GM15510 (cell line): ENCODE measurements around the gene TNK1.

Experiments used
- POLR2A ChIP-seq: IDR thresholded peaks from 3 replicates; pipeline ENCODE4 v1.6.1; 2011; ENCODE audit warnings: borderline replicate concordance; ENCODE audit not compliant: insufficient read length; ENCODE audit errors: extremely low read depth

The TNK1 gene

GRCh38 chr17:7403727-7403976, 22.8 kb downstream of the TNK1 start:
- no peak for TF ChIP-seq POLR2A

- TF ChIP-seq POLR2A = peak; percentile 96
Measured at GRCh38 chr17:7403977-7404736, 23.3 kb downstream of the TNK1 start, which contains the start of gene TMEM256. TMEM256 (minus strand) TSS chr17:7404097; CDS start chr17:7404084, 13 bp downstream.

- TF ChIP-seq POLR2A = no peak
Measured at GRCh38 chr17:7404737-7405349, 24.0 kb downstream of the TNK1 start.

- TF ChIP-seq POLR2A = no peak
Measured at GRCh38 chr17:7405350-7406234, 24.7 kb downstream of the TNK1 start.

- TF ChIP-seq POLR2A = no peak
Measured at GRCh38 chr17:7406235-7406825, 25.4 kb downstream of the TNK1 start.

- no peak for TF ChIP-seq POLR2A
Measured at GRCh38 chr17:7407082-7407481, 26.2 kb downstream of the TNK1 start.

- no peak for TF ChIP-seq POLR2A
Measured at GRCh38 chr17:7407485-7408251, 26.8 kb downstream of the TNK1 start, which contains the start of gene NLGN2. NLGN2 (plus strand) TSS chr17:7407845; CDS start chr17:7408256, 411 bp downstream.

GRCh38 chr17:7408252-7408727, 27.4 kb downstream of the TNK1 start:
- no peak for TF ChIP-seq POLR2A

- TF ChIP-seq POLR2A = no peak
Measured at GRCh38 chr17:7408863-7409262, 28.0 kb downstream of the TNK1 start.

- no peak for TF ChIP-seq POLR2A
Measured at GRCh38 chr17:7409716-7410115, 28.8 kb downstream of the TNK1 start.

GRCh38 chr17:7410634-7411426, 29.9 kb downstream of the TNK1 start:
- no peak for TF ChIP-seq POLR2A

- no peak for TF ChIP-seq POLR2A
Measured at GRCh38 chr17:7411427-7411750, 30.5 kb downstream of the TNK1 start.

GRCh38 chr17:7413346-7413985, 32.6 kb downstream of the TNK1 start:
- no peak for TF ChIP-seq POLR2A

- TF ChIP-seq POLR2A = no peak
Measured at GRCh38 chr17:7414837-7415236, 33.9 kb downstream of the TNK1 start.

- TF ChIP-seq POLR2A = no peak
Measured at GRCh38 chr17:7415784-7416183, 34.9 kb downstream of the TNK1 start.
